ENCODE measurements around the gene RALGAPA1.

GRCh38 chr14:35576260-35576659 is 232.8 kb downstream of the RALGAPA1 start:
- no peak for TF ChIP-seq CTCF (IDR thresholded peaks at IDR 0.05)
- no peak for TF ChIP-seq POLR2A (IDR thresholded peaks at IDR 0.05)

All from right lobe of liver (tissue), 4 donors.